Breast epithelium (tissue), 3 donors: ENCODE results near the gene PAK1.

Experiments used
- CTCF ChIP-seq, 3 donors: fragments of 450-650 bp; IDR thresholded peaks; one replicate each; pipeline ENCODE4 v1.5.1; 2016 to 2017; ENCODE audit warnings: antibody characterized with exemption in 3 of 3, mild to moderate bottlenecking in 3 of 3, moderate library complexity in 3 of 3
- POLR2A ChIP-seq: fragments of 450-650 bp; IDR thresholded peaks from one replicate; pipeline ENCODE4 v1.6.1; 2016; ENCODE audit warnings: antibody characterized with exemption, mild to moderate bottlenecking, moderate library complexity

DNA sequence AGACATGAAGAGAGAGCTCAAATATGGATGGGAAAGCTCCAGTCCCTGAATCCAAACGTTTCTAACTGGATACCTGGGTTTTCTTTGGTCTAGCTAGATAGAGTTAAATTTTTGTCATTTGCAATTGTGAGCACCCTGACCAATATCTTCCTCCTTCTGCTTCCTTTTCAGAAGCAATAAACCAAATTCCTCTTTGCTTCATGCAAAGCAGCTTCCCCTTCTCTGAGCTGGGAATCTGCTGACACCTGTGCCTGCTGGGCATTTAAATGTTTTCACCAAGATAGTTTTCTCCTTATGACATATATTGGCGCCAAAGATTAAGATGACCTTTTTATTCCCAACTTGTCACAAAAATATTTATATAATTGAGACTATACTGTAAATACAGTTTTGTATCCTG lies 27.9 kb upstream of the PAK1 start:
- TF ChIP-seq POLR2A: no peak
- no peak for TF ChIP-seq CTCF (IDR thresholded peaks at IDR 0.05)
